HuH-7.5 (cell line): ENCODE data around the gene IWS1.
"Not testable (repeated sequence)": the region's sequence is repeated elsewhere in the genome, so short reads cannot be mapped to it uniquely, and the experiment has no call there.

Source experiments
- DNase-seq: peaks from one replicate; pipeline ENCODE4 v3.0.0; 2011; ENCODE audit warnings: low spot score

Gene IWS1

GRCh38 chr2:127526132-127527000, at the start of gene IWS1:
Gene IWS1, minus strand, starts transcription at chr2:127526489. Its CDS starts 281 bp downstream, at chr2:127526208.
- DNase-seq = peak; percentile 81

GRCh38 chr2:127575941-127576432, 49.7 kb upstream of the IWS1 start:
- DNase-seq = no peak

GRCh38 chr2:127575185-127575765, 49.0 kb upstream of the IWS1 start:
- DNase-seq = no peak

- DNase-seq = no peak
These were observed 48.4 kb upstream of the IWS1 start for GRCh38 chr2:127574656-127575055.

GRCh38 chr2:127573771-127574170, 47.5 kb upstream of the IWS1 start:
- no peak for DNase-seq

- no peak for DNase-seq
These were observed 47.0 kb upstream of the IWS1 start for GRCh38 chr2:127573298-127573697.

- DNase-seq = no peak
These were observed 46.6 kb upstream of the IWS1 start for GRCh38 chr2:127572841-127573240.

GRCh38 chr2:127572352-127572751, 46.1 kb upstream of the IWS1 start:
- DNase-seq = not testable (repeated sequence)

- DNase-seq = no peak
These were observed 44.3 kb upstream of the IWS1 start for GRCh38 chr2:127570282-127571250.

- no peak for DNase-seq
These were observed 43.4 kb upstream of the IWS1 start for GRCh38 chr2:127569666-127570065.

GRCh38 chr2:127568128-127568527, 41.8 kb upstream of the IWS1 start:
- no peak for DNase-seq

GRCh38 chr2:127567351-127567854, 41.1 kb upstream of the IWS1 start:
- no peak for DNase-seq

GRCh38 chr2:127566576-127566975, 40.3 kb upstream of the IWS1 start:
- DNase-seq = no peak

- DNase-seq = no peak
These were observed 39.8 kb upstream of the IWS1 start for GRCh38 chr2:127566139-127566417.

GRCh38 chr2:127565261-127566138, 39.2 kb upstream of the IWS1 start:
- no peak for DNase-seq

GRCh38 chr2:127564429-127565260, 38.4 kb upstream of the IWS1 start:
- no peak for DNase-seq

- DNase-seq = no peak
These were observed 37.5 kb upstream of the IWS1 start for GRCh38 chr2:127563458-127564428.

- DNase-seq = no peak
These were observed 36.6 kb upstream of the IWS1 start for GRCh38 chr2:127562936-127563335.

GRCh38 chr2:127561371-127561770, 35.1 kb upstream of the IWS1 start:
- DNase-seq = no peak
